Hematopoietic multipotent progenitor cell (in vitro differentiated cells): ENCODE data around the gene RIMBP3C. TPM values are rescaled to one million over a fixed set of nuclear protein-coding genes. Genes with fewer than 3 reads are reported as not detected.
"Not testable (repeated sequence)": the region's sequence is repeated elsewhere in the genome, so short reads cannot be mapped to it uniquely, and the experiment has no call there.

Source experiments
- DNase-seq, 3 donors: peaks; one replicate each; pipeline ENCODE4 v3.0.0-alpha.2; 2011 to 2015; ENCODE audit warnings: low read depth in 2 of 3, low spot score in 2 of 3
- small RNA-seq: library from RNA; depleted of rRNA; stranded (forward); fragments of <200 nt; gene quantifications from one replicate; pipeline ENCODE3, GENCODE V24; 2012
- total RNA-seq: library from RNA; depleted of rRNA; stranded (reverse); fragments of >200 nt; gene quantifications from one replicate; pipeline ENCODE4 v1.2.3, GENCODE V29; 2012

Gene RIMBP3C
- total RNA-seq, 1 donor: 5.9 TPM

DNA sequence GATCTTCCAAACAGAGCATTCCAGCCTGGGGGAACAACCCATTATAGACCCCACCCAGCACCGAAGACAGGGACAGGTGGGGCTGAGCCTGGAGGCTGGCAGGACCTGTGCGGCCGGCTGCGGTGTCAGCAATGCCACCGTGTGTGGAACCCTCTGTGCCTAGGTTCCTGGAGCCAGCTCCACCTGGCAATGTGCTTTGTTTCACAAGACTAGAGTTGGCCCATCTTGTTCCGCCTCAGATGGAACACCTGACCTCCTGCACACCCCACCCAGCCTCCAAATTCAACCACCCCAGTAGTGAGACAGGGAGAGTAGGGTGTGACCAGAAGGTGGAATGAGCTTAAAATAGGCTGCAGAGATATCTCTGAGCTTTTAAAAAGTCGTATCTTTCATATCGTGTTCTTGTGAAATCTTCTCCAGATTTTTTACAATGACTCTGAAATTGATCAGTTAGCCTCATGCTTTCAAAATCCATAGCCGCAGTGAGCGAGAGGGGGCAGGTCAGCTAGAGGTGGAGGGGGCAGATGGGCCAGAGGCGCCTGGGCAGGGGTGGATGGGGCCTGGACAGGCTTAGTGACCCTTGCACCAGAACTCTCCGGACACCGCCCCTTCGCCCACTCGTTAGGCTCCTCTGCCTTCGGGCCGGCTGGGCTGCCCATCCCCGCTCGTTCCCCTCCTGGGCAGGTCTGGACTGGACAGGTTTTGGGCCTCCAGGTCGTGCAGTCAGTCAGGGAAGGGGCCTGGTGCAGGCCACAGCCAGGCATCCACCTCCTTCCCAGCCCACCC is 18.2 kb downstream of the RIMBP3C start:
- DNase-seq: not testable (repeated sequence)

DNA sequence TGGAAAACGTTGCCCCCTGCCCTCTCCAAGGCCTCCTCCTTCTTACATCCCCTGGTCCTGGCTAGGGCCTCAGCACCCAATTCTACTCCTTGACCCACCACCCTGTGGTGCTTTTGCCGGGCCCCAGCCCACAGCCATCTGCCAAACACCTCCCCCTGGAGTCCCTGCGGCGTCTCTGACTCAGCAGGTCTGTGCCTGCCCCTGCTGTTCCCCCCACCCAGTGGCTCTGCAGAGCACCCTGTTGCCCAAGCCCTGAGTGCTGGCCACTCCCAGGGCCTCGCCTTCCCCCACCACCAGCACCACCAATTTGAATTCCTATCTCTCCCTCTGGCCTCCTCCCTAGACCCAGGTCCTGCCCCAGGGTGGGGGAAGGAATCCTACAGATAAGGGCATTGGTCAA is 19.7 kb downstream of the RIMBP3C start:
- DNase-seq: not testable (repeated sequence)

DNA sequence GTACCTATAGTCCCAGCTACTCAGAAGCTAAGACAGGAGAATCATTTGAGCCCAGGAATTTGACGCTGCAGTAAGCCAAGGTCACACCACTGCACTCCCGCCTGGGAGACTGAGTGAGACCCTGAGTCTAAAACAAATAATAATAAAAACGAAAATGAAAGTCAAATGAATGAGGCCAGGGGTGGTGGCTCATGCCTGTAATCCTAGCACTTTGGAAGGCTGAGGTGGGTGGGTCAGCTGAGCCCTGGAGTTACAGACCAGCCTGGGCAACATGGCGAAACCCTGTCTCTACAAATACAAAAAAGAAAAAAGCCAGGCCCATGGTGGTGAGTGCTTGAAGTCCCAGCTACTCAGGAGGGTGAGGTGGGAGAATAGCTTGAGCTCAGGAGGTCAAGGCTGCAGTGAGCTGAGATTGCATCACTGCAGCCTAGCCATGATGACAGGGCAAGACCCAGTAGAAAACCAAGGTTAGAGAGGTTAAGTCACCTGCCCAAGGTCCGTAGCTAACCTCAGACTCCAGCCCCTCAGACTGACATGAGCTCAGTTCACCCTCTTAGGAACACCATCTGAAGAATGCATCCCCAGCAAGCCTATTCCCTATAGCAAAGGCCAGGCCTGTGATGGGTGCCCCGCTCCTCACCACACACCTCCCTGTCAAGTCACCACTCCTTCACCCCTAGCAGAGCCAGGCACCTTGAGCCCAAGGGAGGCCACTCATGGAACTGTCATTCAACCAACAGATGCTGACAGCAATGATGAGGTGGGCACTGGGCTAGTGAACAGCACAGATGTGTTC is 24.4 kb downstream of the RIMBP3C start:
- not testable (repeated sequence) for DNase-seq

DNA sequence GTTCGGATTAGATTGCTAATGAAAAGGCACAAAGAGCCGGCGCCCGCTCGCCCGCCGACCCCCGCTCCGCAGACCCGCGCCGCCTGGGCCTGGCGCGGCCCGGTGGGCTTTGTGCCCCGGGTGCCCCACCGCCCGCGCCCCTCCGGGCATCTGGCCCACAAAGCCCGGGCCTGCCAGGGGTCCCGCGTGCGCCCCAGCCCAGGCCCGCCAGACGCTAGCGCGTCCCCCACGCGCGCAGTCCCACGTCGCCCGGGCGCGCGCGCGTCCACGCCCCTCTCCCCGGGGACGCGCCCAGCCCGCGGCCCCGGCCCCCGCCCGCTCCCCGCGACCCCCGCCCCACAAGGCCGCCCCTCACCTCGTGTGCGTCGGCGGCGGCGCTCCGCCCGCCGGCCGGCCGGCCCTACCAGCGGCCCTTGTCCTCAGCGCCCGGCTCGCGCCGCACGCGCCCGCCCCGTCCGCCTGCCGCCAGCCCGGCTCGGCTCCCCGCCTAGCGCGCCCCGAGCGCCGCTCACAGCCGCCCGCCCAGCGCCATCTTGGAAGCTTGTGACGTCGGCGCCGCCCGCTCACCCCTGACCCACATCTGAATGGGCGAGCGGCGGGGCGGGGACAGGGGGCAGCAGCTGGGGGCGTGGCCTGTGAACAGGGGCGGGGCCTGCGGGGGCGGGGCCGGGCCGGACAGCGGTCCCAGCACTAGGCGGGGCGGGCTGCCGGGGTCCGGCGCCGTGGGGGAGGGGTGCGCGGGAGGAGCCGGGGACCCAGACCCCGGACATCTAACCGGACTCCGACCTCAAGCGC is 34.1 kb downstream of the RIMBP3C start:
- not testable (repeated sequence) for DNase-seq

DNA sequence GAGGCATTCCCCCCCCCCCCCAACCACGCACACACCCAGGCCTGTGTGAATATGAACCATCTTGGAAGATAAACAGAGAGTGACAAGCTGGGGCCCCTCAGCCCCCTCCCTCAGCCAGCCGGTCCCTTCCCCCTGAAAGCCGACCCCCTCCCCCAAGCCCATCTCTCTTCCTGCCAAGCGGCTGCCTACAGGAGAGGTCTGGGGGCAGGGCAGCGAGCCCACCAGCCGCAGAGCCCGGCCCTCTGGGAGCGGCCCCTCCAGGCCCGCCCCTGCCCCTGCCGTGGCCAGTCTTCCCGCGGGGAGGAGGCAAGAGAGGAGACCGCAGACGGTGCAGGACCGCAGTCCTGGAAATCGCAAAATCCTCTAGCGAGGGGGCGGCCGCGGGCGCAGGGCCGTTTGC is 34.7 kb downstream of the RIMBP3C start:
- DNase-seq: not testable (repeated sequence)

DNA sequence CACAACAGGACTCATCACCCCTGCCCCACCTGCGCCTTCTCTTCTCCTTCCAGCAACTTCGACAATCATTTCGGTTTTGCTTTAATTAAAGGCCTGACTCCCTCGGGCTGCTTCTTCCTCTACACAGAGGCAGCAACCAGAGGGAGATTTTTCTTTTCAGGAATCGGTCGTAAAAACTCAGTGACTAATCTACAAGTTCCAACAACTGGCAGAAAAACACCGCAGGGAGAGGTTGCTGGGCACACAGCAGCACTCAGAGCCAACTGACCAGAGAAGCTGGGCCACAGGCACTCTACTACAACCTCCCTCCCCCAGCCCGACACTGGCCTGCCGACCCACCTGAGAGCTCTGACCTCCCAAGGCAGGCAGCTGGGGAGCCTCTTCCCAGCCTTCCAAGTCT is 36.0 kb downstream of the RIMBP3C start:
- not testable (repeated sequence) for DNase-seq

DNA sequence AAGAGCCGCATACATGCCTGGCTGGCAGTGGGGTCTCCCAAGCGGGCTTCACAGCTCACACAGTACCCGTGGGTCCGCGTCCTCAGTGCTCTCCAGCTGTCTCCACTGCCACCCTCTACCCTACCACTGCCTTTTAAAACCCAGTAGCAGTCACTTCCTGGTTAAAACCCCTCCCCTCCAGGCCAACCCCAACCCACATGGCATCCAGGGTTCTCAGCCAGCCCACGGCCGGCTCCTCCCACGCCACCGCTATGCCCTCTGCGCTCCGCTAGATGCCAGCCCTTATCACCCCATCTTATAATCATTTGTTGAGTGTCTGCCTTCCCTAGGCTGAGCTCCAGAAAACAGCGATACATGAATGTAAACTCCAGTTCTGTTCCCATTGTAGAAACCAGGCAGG is 37.1 kb downstream of the RIMBP3C start:
- DNase-seq: not testable (repeated sequence)

DNA sequence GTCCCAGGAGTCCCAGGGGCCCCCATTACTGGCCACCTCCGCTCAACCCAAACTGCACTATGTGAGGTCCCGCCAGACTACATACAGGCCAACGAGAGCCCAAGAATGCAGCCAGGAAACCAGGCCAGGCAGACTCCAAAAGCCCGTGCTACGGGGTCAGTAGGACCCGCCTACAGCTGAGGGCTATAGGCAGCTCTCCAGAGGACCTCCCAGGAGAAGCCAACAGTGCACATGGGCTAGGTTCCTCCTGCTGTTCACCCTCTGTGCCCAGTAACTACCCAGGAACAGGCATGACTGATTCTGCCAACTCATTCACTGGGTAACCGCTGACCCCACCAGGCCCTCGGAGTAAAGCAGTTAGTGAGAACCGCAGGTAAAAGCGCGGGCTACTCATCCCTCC is 39.2 kb downstream of the RIMBP3C start:
- DNase-seq: not testable (repeated sequence)

DNA sequence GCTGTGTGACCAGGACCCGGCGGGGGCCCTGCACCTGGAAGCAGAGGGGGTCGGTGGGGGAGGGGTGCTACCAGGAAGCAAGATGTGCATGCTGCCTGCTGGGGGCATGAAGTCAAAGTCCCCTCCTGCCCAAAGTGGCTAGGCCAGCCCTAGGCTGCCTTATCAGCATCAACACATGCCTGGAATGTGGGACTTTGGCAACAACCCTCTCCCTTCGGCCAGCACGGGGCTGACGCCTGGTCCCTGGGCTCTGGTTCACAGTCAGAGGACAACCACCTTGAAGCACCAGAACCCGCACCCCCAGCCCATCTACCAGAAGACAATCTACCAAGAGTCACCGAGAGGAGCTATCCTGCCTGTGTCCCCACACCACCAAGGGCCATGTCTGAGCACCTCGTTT is 40.9 kb downstream of the RIMBP3C start:
- DNase-seq: not testable (repeated sequence)

DNA sequence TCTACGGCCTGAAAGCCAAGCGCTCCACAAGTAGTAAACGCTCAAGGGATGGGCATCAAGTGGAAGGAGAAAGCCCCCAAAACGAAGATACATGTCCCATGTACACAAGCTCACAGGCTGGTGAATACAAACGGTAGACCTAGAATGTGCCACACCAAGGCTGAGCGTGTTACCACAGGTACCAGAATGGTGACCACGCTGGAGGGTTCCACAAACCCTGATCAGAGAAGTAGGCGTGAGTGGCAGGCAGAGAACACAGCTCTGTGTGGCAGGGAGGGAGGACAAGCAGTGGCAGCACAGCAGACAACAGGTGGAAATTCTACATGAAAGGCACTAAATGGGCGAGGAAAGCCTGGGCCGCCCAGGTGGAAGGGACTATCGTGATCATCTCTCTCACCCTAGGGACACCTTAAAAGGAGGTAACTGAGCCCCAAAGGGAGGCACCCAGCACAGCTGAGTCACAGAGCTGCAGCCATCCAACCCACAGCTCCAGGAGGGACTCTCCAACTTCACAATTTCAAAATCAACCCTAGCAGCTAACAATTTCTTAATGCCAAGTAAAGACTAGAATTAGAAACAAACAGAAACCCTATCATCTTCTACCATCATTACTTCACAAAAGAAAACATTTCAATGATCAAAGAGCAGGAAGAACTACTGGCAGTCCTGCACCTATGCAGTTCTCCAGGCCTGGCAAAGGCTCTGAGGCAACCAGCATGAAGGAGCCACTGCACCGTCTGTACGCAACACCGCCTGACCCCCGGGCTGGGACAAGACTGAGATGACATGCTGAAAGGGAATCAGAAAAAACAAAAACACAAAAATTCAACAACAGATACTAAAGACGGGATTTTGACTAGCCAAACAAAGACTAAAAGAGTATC is 51.4 kb downstream of the RIMBP3C start:
- DNase-seq: not testable (repeated sequence)

DNA sequence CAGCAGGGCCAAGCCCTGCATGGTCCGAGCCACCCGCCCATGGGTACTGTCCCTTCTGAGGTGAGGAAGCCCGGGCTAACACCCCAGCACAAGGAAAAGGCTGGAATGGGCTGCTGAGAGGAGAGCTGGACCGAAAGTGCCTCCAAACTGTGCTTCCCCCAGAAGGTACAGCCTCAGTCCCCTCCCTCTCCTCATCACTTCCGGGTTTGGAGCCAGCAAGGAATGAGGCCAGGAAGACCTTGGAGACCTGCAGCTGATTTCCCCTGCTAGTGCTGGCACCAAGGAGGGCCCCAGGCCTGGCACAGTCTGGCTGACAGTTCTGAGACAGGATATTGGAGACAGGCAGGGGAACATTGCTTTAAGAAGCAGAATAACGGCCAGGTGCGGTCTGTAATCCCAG is 52.8 kb downstream of the RIMBP3C start:
- DNase-seq: not testable (repeated sequence)

DNA sequence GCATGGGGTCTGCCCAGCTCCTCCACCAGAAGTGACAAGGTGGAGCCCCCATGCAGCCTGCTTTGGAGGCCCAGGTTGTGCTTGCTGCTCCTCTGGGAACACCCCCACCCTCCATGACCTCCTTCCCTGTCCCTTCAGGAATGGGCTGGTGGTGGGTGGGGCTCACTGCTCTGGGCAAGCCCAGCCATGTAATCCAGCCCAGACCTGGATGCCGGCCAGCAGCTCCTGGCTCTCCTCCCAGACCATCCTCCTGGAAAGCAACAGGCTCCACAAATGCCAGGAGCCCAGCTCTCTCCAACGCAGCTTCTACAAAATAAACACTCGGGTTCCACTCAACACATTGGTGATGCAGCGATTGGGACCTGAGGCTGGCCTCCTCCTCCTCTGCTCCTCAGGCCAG is 53.3 kb downstream of the RIMBP3C start:
- DNase-seq: not testable (repeated sequence)

Small RNA genes within 50 kb of the gene (small RNA-seq; reads per million reads assigned to genes)
- gene RF00492 (not detected), gene RN7SKP221 (not detected)

Other genes with a start within 250 kb of the RIMBP3C start
- gene RIMBP3B, start 167.7 kb downstream of the RIMBP3C start, total RNA-seq: 1.6 TPM
- 13.7 TPM for gene HIC2, start 134.1 kb downstream of the RIMBP3C start, total RNA-seq
- gene TMEM191C, start 84.1 kb downstream of the RIMBP3C start, total RNA-seq: 1.6 TPM
- 20.7 TPM for gene UBE2L3, start 16.3 kb upstream of the RIMBP3C start, total RNA-seq
- 53.3 TPM for gene YDJC, start 78.6 kb upstream of the RIMBP3C start, total RNA-seq
- 0.27 TPM for gene CCDC116, start 81.3 kb upstream of the RIMBP3C start, total RNA-seq
- 41.7 TPM for gene SDF2L1, start 90.8 kb upstream of the RIMBP3C start, total RNA-seq
- 39.6 TPM for gene PPIL2, start 114.6 kb upstream of the RIMBP3C start, total RNA-seq
- gene YPEL1, start 184.3 kb upstream of the RIMBP3C start, total RNA-seq: 11.8 TPM